Measurements from ENCODE around the gene IP6K1.
A peak's percentile ranks its signal among the peaks of the same experiment; 100 is the strongest.

The IP6K1 gene

GRCh38 chr3:49717959-49718857, 68.1 kb downstream of the IP6K1 start:
- TF ChIP-seq ZNF843 (tag by site-specific recombination; IDR thresholded peaks at IDR 0.05) (no peak), KLF1 (tag by site-specific recombination; IDR thresholded peaks at IDR 0.05) (no peak), ZNF513 (tag by site-specific recombination; IDR thresholded peaks at IDR 0.05) (no peak), TRIM28 (IDR thresholded peaks at IDR 0.05; ENCODE audit: borderline replicate concordance, low read length) (no peak), ZFHX2 (tag by site-specific recombination; conservative IDR thresholded peaks at IDR 0.05) (no peak)
- peaks cover 0 to 86% of the 10 kb centered on the region in 2 experiments; a peak in 1 of 3 replicates for H3K36me3 ChIP-seq (ENCODE audit: control insufficient read depth in 2 of 2, insufficient read depth in 1 of 2, low read length in 2 of 2)
- H3K27ac ChIP-seq (ENCODE audit: extremely low read depth, low read depth, low read length) = no peak overlapping the region
- no peaks in the 10 kb centered on the region for H3K9me3 ChIP-seq (ENCODE audit: control insufficient read depth, insufficient read depth, low read depth, low read length)
- ChIA-PET POLR2A (interaction anchor here (0.6 kb wide), 1 partner anchor 547 kb away, joined by 6 read pairs; no protein-coding TSS in a partner anchor), CTCF (interaction anchor here (0.5 kb wide), 1 partner anchor 40 kb away, joined by 3 read pairs; no protein-coding TSS in a partner anchor)
- no peaks in the 10 kb centered on the region for H3K4me1 ChIP-seq (ENCODE audit: control insufficient read depth, insufficient read depth, low read length)
- no peak overlapping the region for H3K4me3 ChIP-seq (ENCODE audit: low read depth, low read length)

- Histone ChIP-seq H3K4me1 (ENCODE audit: control insufficient read depth, insufficient read depth, low read length) (no peaks in the 10 kb centered on the region), H3K4me3 (ENCODE audit: low read depth, low read length) (no peak overlapping the region), H3K27ac (ENCODE audit: extremely low read depth, low read depth, low read length) (no peak overlapping the region), H3K36me3 (ENCODE audit: control insufficient read depth in 2 of 2, insufficient read depth in 1 of 2, low read length in 2 of 2) (peaks cover 0 to 86% of the 10 kb centered on the region in 2 experiments; a peak in 1 of 3 replicates), H3K9me3 (ENCODE audit: control insufficient read depth, insufficient read depth, low read depth, low read length) (no peaks in the 10 kb centered on the region)
- ChIA-PET POLR2A (interaction anchor here (0.6 kb wide), 1 partner anchor 547 kb away, joined by 6 read pairs; no protein-coding TSS in a partner anchor), CTCF (interaction anchor here (0.6 kb wide), 1 partner anchor 101 kb away, joined by 3 read pairs; no protein-coding TSS in a partner anchor)
- TF ChIP-seq EGR2 (tag by site-specific recombination; IDR thresholded peaks at IDR 0.05; ENCODE audit: low read depth) (peak; percentile 71; the same call in 1 of the 2 replicates), ZNF248 (tag by site-specific recombination; IDR thresholded peaks at IDR 0.05) (no peak), ZFHX2 (tag by site-specific recombination; conservative IDR thresholded peaks at IDR 0.05) (peak; percentile 63)
Measured at GRCh38 chr3:49717211-49717958, 69.0 kb downstream of the IP6K1 start.

- Histone ChIP-seq H3K27ac (ENCODE audit: extremely low read depth, low read depth, low read length) (no peak overlapping the region), H3K4me3 (ENCODE audit: low read depth, low read length) (no peak overlapping the region), H3K4me1 (ENCODE audit: control insufficient read depth, insufficient read depth, low read length) (no peaks in the 10 kb centered on the region), H3K36me3 (ENCODE audit: control insufficient read depth in 2 of 2, insufficient read depth in 1 of 2, low read length in 2 of 2) (peaks cover 0 to 82% of the 10 kb centered on the region in 2 experiments; a peak in 1 of 3 replicates), H3K9me3 (ENCODE audit: control insufficient read depth, insufficient read depth, low read depth, low read length) (no peaks in the 10 kb centered on the region)
- peak; percentile 25; the same call in 1 of the 2 replicates for TF ChIP-seq GLIS2 (tag by site-specific recombination; IDR thresholded peaks at IDR 0.05)
- TF ChIP-seq ZNF394 (tag by site-specific recombination; IDR thresholded peaks at IDR 0.05; ENCODE audit: borderline replicate concordance) = no peak
- no peak for TF ChIP-seq SCRT1 (tag by site-specific recombination; IDR thresholded peaks at IDR 0.05; ENCODE audit: borderline replicate concordance)
- no peak for TF ChIP-seq ZNF311 (tag by site-specific recombination; IDR thresholded peaks at IDR 0.05; ENCODE audit: borderline replicate concordance)
- no peak for TF ChIP-seq ZNF664 (tag by site-specific recombination; IDR thresholded peaks at IDR 0.05)
- TF ChIP-seq ZNF521 (tag by site-specific recombination; IDR thresholded peaks at IDR 0.05) = no peak
- ChIA-PET CTCF (no interaction called here), POLR2A (no interaction called here)
Measured at GRCh38 chr3:49716691-49717210, 69.6 kb downstream of the IP6K1 start.

GRCh38 chr3:49716169-49716568, 70.2 kb downstream of the IP6K1 start:
- Histone ChIP-seq H3K4me1 (ENCODE audit: control insufficient read depth, insufficient read depth, low read length) (no peaks in the 10 kb centered on the region), H3K9me3 (ENCODE audit: control insufficient read depth, insufficient read depth, low read depth, low read length) (no peaks in the 10 kb centered on the region), H3K27ac (ENCODE audit: extremely low read depth, low read depth, low read length) (no peak overlapping the region), H3K36me3 (ENCODE audit: control insufficient read depth in 2 of 2, insufficient read depth in 1 of 2, low read length in 2 of 2) (peaks cover 0 to 76% of the 10 kb centered on the region in 2 experiments; a peak in 2 of 3 replicates), H3K4me3 (ENCODE audit: low read depth, low read length) (no peak overlapping the region)
- CTCF ChIA-PET = no interaction called here
- POLR2A ChIA-PET = no interaction called here
- TF ChIP-seq ZNF623 (tag by site-specific recombination; IDR thresholded peaks at IDR 0.05) = no peak
